Testis (tissue), 3 donors: ENCODE data around the gene FCRL6. TPM values are rescaled to one million over a fixed set of nuclear protein-coding genes. Genes with fewer than 3 reads are reported as not detected.
A peak's percentile ranks its signal among the peaks of the same experiment; 100 is the strongest.

ENCODE experiments used
- DNase-seq: peaks from one replicate; pipeline ENCODE4 v3.0.0-alpha.2; 2019
- H3K27ac ChIP-seq, 2 donors: fragments of 200-600 bp; sonication (generic); one replicate each; pipeline ENCODE4 v1.5.1; 2019
- H3K27me3 ChIP-seq: fragments of 200-600 bp; sonication (generic); one replicate; pipeline ENCODE4 v1.5.1; 2019
- H3K36me3 ChIP-seq: fragments of 200-600 bp; sonication (generic); one replicate; pipeline ENCODE4 v1.5.1; 2017; ENCODE audit warnings: low read depth; ENCODE audit errors: missing control alignments
- H3K4me1 ChIP-seq: fragments of 200-600 bp; sonication (generic); one replicate; pipeline ENCODE4 v1.5.1; 2019
- H3K4me3 ChIP-seq, 2 donors: fragments of 200-600 bp; sonication (generic); one replicate each; pipeline ENCODE4 v1.5.1; 2017 to 2019
- H3K9me3 ChIP-seq: fragments of 200-600 bp; sonication (generic); one replicate; pipeline ENCODE4 v1.5.1; 2017
- POLR2A ChIP-seq: fragments of 450-650 bp; IDR thresholded peaks from one replicate; pipeline ENCODE4 v1.6.1; 2017; ENCODE audit warnings: antibody characterized with exemption, mild to moderate bottlenecking, moderate library complexity
- WGBS, 2 donors: methylation state at CpG; one replicate each; pipeline ENCODE4 v1.1.5; 2018; 5-methylcytosine and 5-hydroxymethylcytosine counted together
- intact Hi-C: fragments of 100-400 bp; cut with DNase I; formaldehyde crosslinking; loops from one replicate; pipeline ENCODE4 v1.15.1; 2023; ENCODE audit warnings: low total_unique reads
- polyA plus RNA-seq: library from polyadenylated mRNA; stranded (reverse); fragments of 350-450 nt; fragmentation: Illumina TruSeq; extraction: RNeasy Lipid Tissue Mini Kit (QIAGEN cat#74804); gene quantifications from one replicate; pipeline ENCODE4 v1.2.3, GENCODE V29; 2014; ENCODE audit warnings: low read depth, low replicate concordance; ENCODE audit not compliant: insufficient read depth
- total RNA-seq, 2 donors: library from RNA; depleted of rRNA; stranded (reverse); fragments of >200 nt; gene quantifications; one replicate each; pipeline ENCODE4 v1.2.3, GENCODE V29; 2016
- TF ChIP-seq, protein P1 (sequence below), 3 experiments: fragments of 450-650 bp in 2 of 3; fragments of 200-600 bp in 1 of 3; sonication (generic) in 1 of 3; IDR thresholded peaks; one replicate each; pipeline ENCODE4 v1.5.1; 2016 to 2019; ENCODE audit warnings: antibody characterized with exemption in 3 of 3, mild to moderate bottlenecking in 2 of 3, moderate library complexity in 1 of 3

Gene FCRL6
- total and polyA plus RNA-seq, 3 donors from 2014 or later: 0.56 to 1.3 TPM; not detected in 1

DNA sequence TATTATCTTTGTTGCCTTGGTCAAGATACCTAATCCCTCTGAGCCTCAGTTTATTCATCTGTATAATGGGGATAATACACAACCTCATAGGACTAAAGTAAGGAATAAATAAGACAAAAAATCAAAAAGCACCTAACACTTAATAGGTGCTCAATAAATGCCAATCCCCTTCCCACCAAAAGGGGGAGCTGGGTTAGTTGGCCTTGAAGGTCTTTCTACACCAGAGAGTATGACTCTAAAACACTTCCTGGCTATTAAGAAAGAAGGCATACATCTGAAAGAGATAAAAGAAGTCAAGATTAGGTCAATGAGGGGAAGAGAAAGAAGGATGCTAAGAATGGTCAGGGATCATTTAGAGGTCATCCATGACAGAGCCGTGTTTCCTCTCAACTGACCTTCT lies 49.2 kb downstream of the FCRL6 start:
- no peaks in the 10 kb centered on the region for H3K36me3 ChIP-seq
- 61 to 72% methylated on average over 1 of the region's 1 CpG for WGBS, 2 donors
- intact Hi-C loops: no loop called here
- H3K4me1 ChIP-seq: peaks cover 8% of the 10 kb centered on the region
- DNase-seq: no peak
- H3K4me3 ChIP-seq: no peak overlapping the region
- TF ChIP-seq, protein P1, sequence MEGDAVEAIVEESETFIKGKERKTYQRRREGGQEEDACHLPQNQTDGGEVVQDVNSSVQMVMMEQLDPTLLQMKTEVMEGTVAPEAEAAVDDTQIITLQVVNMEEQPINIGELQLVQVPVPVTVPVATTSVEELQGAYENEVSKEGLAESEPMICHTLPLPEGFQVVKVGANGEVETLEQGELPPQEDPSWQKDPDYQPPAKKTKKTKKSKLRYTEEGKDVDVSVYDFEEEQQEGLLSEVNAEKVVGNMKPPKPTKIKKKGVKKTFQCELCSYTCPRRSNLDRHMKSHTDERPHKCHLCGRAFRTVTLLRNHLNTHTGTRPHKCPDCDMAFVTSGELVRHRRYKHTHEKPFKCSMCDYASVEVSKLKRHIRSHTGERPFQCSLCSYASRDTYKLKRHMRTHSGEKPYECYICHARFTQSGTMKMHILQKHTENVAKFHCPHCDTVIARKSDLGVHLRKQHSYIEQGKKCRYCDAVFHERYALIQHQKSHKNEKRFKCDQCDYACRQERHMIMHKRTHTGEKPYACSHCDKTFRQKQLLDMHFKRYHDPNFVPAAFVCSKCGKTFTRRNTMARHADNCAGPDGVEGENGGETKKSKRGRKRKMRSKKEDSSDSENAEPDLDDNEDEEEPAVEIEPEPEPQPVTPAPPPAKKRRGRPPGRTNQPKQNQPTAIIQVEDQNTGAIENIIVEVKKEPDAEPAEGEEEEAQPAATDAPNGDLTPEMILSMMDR (IDR thresholded peaks at IDR 0.05): no peak
- TF ChIP-seq POLR2A: no peak
- no peaks in the 10 kb centered on the region for H3K9me3 ChIP-seq
- H3K27me3 ChIP-seq: no peaks in the 10 kb centered on the region
- H3K27ac ChIP-seq: no peak overlapping the region

DNA sequence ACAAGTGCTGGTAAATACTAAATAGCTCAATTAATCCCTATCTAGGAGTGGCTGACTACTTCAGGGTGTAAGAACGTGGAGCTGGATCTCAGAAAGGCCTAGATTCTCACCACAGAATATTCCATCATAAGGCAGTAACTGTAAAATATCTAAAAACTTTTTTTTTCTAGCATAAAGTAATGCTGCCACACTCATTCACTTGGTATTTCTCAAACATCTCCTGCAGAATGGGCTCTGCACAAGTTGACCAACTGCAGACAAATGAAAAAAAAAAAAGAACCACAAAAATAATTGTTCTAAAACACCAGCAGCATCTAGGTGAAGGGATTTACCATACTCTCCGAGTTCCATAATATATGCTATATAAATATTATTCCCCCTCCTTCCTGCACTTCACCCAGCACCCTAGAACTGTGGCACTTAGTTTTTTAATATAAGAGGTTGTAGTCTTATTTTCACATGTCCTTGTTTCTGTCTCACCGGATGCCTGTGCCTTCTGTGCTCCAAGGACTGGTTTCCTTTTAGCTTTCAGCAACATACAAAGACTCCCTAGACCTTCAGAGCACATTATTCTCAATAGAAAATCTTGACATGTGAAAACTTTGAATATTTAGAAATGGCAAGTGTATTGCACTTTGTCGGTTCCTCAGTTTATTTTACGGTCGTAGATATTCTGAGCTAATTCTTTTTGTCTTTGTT lies 51.4 kb downstream of the FCRL6 start:
- Histone ChIP-seq H3K9me3 (no peaks in the 10 kb centered on the region), H3K36me3 (no peaks in the 10 kb centered on the region), H3K4me3 (peak overlapping the region; percentile 71 to 75), H3K4me1 (peaks cover 8% of the 10 kb centered on the region), H3K27me3 (no peaks in the 10 kb centered on the region), H3K27ac (peak overlapping the region; percentile 87 to 94)
- WGBS, 2 donors: 16 to 20% methylated on average over 6 of the region's 6 CpGs
- no peak for TF ChIP-seq POLR2A
- TF ChIP-seq, protein P1 (IDR thresholded peaks at IDR 0.05): no peak
- DNase-seq: no peak
- intact Hi-C loops: no loop called here

DNA sequence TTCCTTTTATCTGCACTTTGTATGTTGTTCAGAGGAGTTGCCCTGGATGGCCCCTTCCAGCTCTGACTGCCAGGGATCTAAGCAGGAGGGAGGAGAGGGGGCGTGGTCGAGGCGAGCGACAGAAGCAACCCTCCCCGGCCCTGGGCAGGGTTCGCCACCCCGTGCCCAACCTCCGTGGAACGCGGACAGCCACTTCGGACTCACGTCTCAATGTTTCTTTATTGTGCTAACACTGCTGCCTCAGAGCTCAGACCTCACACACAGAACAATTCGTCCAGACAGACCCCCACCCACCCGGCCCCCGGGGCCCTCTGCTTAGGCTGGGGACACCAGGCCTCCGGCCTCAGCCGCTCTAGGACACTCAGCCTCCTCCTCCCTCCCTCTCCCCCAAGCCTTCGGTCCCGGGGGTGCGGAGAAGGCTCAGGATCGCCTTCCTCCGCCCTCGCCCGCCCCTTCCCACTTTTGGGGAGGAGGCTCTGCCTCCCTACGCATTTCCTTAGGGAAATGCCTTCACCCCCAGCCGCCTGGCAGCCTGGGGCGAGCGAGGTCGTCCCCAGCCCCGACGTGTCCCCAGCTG lies 52.0 kb downstream of the FCRL6 start:
- H3K4me3 ChIP-seq: peak overlapping the region; percentile 71 to 75
- TF ChIP-seq, protein P1 (IDR thresholded peaks at IDR 0.05): no peak
- no peak for TF ChIP-seq POLR2A
- peaks cover 8% of the 10 kb centered on the region for H3K4me1 ChIP-seq
- DNase-seq: peak; percentile 90
- no peaks in the 10 kb centered on the region for H3K9me3 ChIP-seq
- peak overlapping the region; percentile 87 to 94 for H3K27ac ChIP-seq
- intact Hi-C loops: no loop called here
- no peaks in the 10 kb centered on the region for H3K36me3 ChIP-seq
- WGBS, 2 donors: 1 to 2% methylated on average over 17 to 31 of the region's 31 CpGs
- no peaks in the 10 kb centered on the region for H3K27me3 ChIP-seq

DNA sequence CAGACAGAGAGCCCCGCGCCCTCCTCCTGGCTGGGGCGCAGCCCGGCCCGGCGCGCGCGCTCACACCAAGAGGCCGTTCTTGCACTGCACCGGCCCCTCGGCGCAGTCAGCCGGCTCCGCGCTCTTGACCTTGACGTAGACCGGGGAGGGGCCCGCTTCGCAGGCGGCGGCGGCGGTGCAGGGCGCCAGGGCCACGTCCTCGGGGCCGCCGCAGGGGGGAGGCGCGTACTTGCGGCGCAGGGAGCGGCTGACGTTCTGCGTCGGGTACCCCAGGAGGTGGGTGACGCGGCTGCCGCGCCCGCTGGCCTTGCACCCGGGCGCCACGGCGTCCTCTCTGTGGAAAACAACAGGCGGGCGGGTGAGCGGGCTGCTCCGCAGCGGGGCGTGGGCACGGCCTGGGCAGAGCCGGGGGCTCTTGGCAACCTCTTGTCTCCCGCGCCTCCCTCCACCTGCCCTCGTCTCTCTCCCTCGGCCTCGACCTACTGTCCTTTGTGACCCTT lies 52.6 kb downstream of the FCRL6 start:
- no peaks in the 10 kb centered on the region for H3K36me3 ChIP-seq
- WGBS, 2 donors: 1% methylated on average over 14 to 59 of the region's 59 CpGs

More for the DNA sequence above, 52.6 kb downstream of the FCRL6 start:
- H3K27me3 ChIP-seq: no peaks in the 10 kb centered on the region
- TF ChIP-seq, protein P1 (IDR thresholded peaks at IDR 0.05): peak in 1 of 3 experiments; percentile 20
- TF ChIP-seq POLR2A: peak; percentile 38
- H3K4me1 ChIP-seq: peaks cover 8% of the 10 kb centered on the region
- intact Hi-C loops: no loop called here
- H3K27ac ChIP-seq: peak overlapping the region; percentile 87 to 94
- H3K9me3 ChIP-seq: no peaks in the 10 kb centered on the region
- peak overlapping the region; percentile 71 to 75 for H3K4me3 ChIP-seq
- DNase-seq: peak; percentile 85
